Measurements from ENCODE around the gene HMCN2.

DNA sequence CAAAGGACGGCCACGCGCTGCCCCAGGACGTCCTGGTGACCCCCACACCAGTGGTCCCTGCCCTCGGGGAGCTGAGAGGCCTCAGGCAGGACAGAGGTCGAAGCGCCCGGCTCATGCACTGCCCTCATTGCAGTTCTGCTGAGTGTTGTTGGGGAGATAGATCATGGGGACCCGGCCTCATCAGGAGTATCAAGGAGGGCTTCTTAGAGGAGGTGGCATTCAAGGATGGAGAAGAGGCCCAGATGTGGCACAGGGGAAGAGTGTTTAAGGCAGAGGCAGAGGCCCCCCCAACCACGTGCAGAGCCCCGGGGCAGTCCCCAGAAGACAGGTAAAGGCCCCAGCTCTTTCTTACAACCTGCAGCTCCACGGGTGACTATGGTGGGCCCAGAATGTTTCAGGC lies 205.4 kb downstream of the HMCN2 start:
- TF ChIP-seq, protein P1, sequence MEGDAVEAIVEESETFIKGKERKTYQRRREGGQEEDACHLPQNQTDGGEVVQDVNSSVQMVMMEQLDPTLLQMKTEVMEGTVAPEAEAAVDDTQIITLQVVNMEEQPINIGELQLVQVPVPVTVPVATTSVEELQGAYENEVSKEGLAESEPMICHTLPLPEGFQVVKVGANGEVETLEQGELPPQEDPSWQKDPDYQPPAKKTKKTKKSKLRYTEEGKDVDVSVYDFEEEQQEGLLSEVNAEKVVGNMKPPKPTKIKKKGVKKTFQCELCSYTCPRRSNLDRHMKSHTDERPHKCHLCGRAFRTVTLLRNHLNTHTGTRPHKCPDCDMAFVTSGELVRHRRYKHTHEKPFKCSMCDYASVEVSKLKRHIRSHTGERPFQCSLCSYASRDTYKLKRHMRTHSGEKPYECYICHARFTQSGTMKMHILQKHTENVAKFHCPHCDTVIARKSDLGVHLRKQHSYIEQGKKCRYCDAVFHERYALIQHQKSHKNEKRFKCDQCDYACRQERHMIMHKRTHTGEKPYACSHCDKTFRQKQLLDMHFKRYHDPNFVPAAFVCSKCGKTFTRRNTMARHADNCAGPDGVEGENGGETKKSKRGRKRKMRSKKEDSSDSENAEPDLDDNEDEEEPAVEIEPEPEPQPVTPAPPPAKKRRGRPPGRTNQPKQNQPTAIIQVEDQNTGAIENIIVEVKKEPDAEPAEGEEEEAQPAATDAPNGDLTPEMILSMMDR (IDR thresholded peaks at IDR 0.05; ENCODE audit: low read length), result no peak
- no peak for TF ChIP-seq EZH2phosphoT487 (IDR thresholded peaks at IDR 0.05; ENCODE audit: low read length)
